ENCODE results near the gene SERPINA4.

GRCh38 chr14:94517248-94517640 lies 44.0 kb upstream of the SERPINA4 start:
- TF ChIP-seq CTCF (conservative IDR thresholded peaks at IDR 0.05 in 1 of 2, IDR thresholded peaks at IDR 0.05 in 1 of 2; ENCODE audit: low read depth in 1 of 2, low read length in 2 of 2): no peak
- no peak for TF ChIP-seq EZH2 (IDR thresholded peaks at IDR 0.05; ENCODE audit: low read length, missing control alignments)

All from fibroblast of lung (primary cell).